ES-I3 (cell line): ENCODE measurements around the gene FBLN1.

ENCODE experiments used
- H3K36me3 ChIP-seq: 2 replicates; pipeline ENCODE4 v1.6.1; 2013; ENCODE audit warnings: mild to moderate bottlenecking, low read length, control low read depth, moderate library complexity; ENCODE audit not compliant: insufficient read depth
- H3K4me1 ChIP-seq: 2 replicates; pipeline ENCODE4 v1.6.1; 2013; ENCODE audit warnings: mild to moderate bottlenecking, control low read depth, low read length; ENCODE audit not compliant: insufficient read depth
- H3K9ac ChIP-seq: 2 replicates; pipeline ENCODE4 v1.6.1; 2013; ENCODE audit warnings: low read depth, mild to moderate bottlenecking, low read length, moderate library complexity
- H3K9me3 ChIP-seq: 2 replicates; pipeline ENCODE4 v1.6.1; 2013; ENCODE audit warnings: mild to moderate bottlenecking, low read length, moderate library complexity; ENCODE audit not compliant: control insufficient read depth, insufficient read depth

Gene FBLN1

GRCh38 chr22:45562537-45563361 lies 60.1 kb downstream of the FBLN1 start:
- H3K36me3 ChIP-seq = no peaks in the 10 kb centered on the region
- peaks cover 7% of the 10 kb centered on the region; the same call in 1 of the 2 replicates for H3K9me3 ChIP-seq
- no peak overlapping the region for H3K9ac ChIP-seq
- no peaks in the 10 kb centered on the region for H3K4me1 ChIP-seq

- Histone ChIP-seq H3K4me1 (no peaks in the 10 kb centered on the region), H3K36me3 (no peaks in the 10 kb centered on the region), H3K9ac (no peak overlapping the region), H3K9me3 (peaks cover 7% of the 10 kb centered on the region; the same call in 1 of the 2 replicates)
Observed at GRCh38 chr22:45563362-45564040, 60.8 kb downstream of the FBLN1 start.

- Histone ChIP-seq H3K4me1 (no peaks in the 10 kb centered on the region), H3K9me3 (peaks cover 5% of the 10 kb centered on the region; the same call in 1 of the 2 replicates), H3K9ac (no peak overlapping the region), H3K36me3 (no peaks in the 10 kb centered on the region)
Observed at GRCh38 chr22:45564349-45565030, 61.8 kb downstream of the FBLN1 start.

- Histone ChIP-seq H3K4me1 (no peaks in the 10 kb centered on the region), H3K36me3 (no peaks in the 10 kb centered on the region), H3K9me3 (peaks cover 4% of the 10 kb centered on the region; the same call in 1 of the 2 replicates), H3K9ac (no peak overlapping the region)
Observed at GRCh38 chr22:45565171-45565570, 62.5 kb downstream of the FBLN1 start.

GRCh38 chr22:45565973-45566372 lies 63.3 kb downstream of the FBLN1 start:
- Histone ChIP-seq H3K9me3 (peaks cover 5% of the 10 kb centered on the region; the same call in 1 of the 2 replicates), H3K9ac (no peak overlapping the region), H3K36me3 (no peaks in the 10 kb centered on the region)

GRCh38 chr22:45568213-45568612 lies 65.5 kb downstream of the FBLN1 start:
- no peaks in the 10 kb centered on the region for H3K4me1 ChIP-seq
- no peak overlapping the region for H3K9ac ChIP-seq
- peaks cover 9% of the 10 kb centered on the region; the same call in 1 of the 2 replicates for H3K9me3 ChIP-seq
- no peaks in the 10 kb centered on the region for H3K36me3 ChIP-seq

More at GRCh38 chr22:45565973-45566372, 63.3 kb downstream of the FBLN1 start:
- no peaks in the 10 kb centered on the region for H3K4me1 ChIP-seq

- Histone ChIP-seq H3K4me1 (no peaks in the 10 kb centered on the region), H3K36me3 (no peaks in the 10 kb centered on the region), H3K9me3 (peaks cover 9% of the 10 kb centered on the region; the same call in 1 of the 2 replicates)
Observed at GRCh38 chr22:45571089-45571488, 68.4 kb downstream of the FBLN1 start.

GRCh38 chr22:45572444-45572843 lies 69.8 kb downstream of the FBLN1 start:
- no peaks in the 10 kb centered on the region for H3K36me3 ChIP-seq
- H3K9me3 ChIP-seq = peaks cover 9% of the 10 kb centered on the region; the same call in 1 of the 2 replicates
- H3K4me1 ChIP-seq = no peaks in the 10 kb centered on the region
- H3K9ac ChIP-seq = no peak overlapping the region

More at GRCh38 chr22:45571089-45571488, 68.4 kb downstream of the FBLN1 start:
- H3K9ac ChIP-seq = no peak overlapping the region

- Histone ChIP-seq H3K4me1 (no peaks in the 10 kb centered on the region), H3K9me3 (peaks cover 9% of the 10 kb centered on the region; the same call in 1 of the 2 replicates), H3K9ac (no peak overlapping the region)
Observed at GRCh38 chr22:45574069-45574703, 71.5 kb downstream of the FBLN1 start.

GRCh38 chr22:45575173-45575572 lies 72.5 kb downstream of the FBLN1 start:
- no peaks in the 10 kb centered on the region for H3K4me1 ChIP-seq
- H3K9me3 ChIP-seq = peaks cover 9% of the 10 kb centered on the region; the same call in 1 of the 2 replicates
- no peak overlapping the region for H3K9ac ChIP-seq
- H3K36me3 ChIP-seq = no peaks in the 10 kb centered on the region

More at GRCh38 chr22:45574069-45574703, 71.5 kb downstream of the FBLN1 start:
- no peaks in the 10 kb centered on the region for H3K36me3 ChIP-seq

GRCh38 chr22:45575607-45576272 lies 73.1 kb downstream of the FBLN1 start:
- H3K36me3 ChIP-seq = no peaks in the 10 kb centered on the region
- peaks cover 4% of the 10 kb centered on the region; the same call in 1 of the 2 replicates for H3K9me3 ChIP-seq
- H3K9ac ChIP-seq = no peak overlapping the region
- no peaks in the 10 kb centered on the region for H3K4me1 ChIP-seq

- H3K9ac ChIP-seq = no peak overlapping the region
- H3K9me3 ChIP-seq = peaks cover 4% of the 10 kb centered on the region; the same call in 1 of the 2 replicates
- no peaks in the 10 kb centered on the region for H3K4me1 ChIP-seq
- H3K36me3 ChIP-seq = no peaks in the 10 kb centered on the region
Observed at GRCh38 chr22:45576273-45576625, 73.6 kb downstream of the FBLN1 start.

- no peaks in the 10 kb centered on the region for H3K36me3 ChIP-seq
- H3K9ac ChIP-seq = no peak overlapping the region
- H3K4me1 ChIP-seq = no peaks in the 10 kb centered on the region
- no peaks in the 10 kb centered on the region for H3K9me3 ChIP-seq
Observed at GRCh38 chr22:45576730-45577464, 74.2 kb downstream of the FBLN1 start.
